D721Med (cell line): ENCODE measurements around the gene RBM15B.

Experiments
- DNase-seq: peaks from one replicate; pipeline ENCODE4 v3.0.0; 2011; ENCODE audit warnings: low spot score; ENCODE audit not compliant: insufficient read length
- FAIRE-seq: peaks from 2 replicates; lab custom pipeline; 2011; peaks lifted over from hg19 to GRCh38; lab: Jason Lieb, UNC
- TF ChIP-seq, protein P1 (sequence below): IDR thresholded peaks from 2 replicates; pipeline ENCODE4 v1.5.1; 2012; ENCODE audit warnings: mild to moderate bottlenecking, control low read depth; ENCODE audit not compliant: insufficient read depth; ENCODE audit errors: missing control alignments

RBM15B gene

DNA sequence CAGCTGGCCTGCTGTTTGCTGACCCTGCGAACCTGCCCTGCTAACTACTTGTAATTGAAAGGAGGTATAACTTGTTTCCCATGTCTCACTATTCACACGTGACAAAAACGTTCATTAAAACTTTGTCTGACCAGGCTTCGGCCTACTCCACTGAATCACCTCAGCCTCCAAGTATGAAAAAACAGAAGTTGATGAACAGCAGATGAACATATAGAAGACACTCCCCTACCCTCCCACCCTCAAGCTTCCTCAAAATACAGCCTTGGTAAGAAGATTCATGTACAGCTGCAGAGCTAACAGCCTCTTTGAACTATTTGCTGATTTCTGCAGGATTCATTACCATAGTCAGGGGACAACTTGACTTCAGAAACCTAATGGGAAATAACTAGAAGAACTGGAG, 10.7 kb downstream of the RBM15B start:
- TF ChIP-seq, protein P1, sequence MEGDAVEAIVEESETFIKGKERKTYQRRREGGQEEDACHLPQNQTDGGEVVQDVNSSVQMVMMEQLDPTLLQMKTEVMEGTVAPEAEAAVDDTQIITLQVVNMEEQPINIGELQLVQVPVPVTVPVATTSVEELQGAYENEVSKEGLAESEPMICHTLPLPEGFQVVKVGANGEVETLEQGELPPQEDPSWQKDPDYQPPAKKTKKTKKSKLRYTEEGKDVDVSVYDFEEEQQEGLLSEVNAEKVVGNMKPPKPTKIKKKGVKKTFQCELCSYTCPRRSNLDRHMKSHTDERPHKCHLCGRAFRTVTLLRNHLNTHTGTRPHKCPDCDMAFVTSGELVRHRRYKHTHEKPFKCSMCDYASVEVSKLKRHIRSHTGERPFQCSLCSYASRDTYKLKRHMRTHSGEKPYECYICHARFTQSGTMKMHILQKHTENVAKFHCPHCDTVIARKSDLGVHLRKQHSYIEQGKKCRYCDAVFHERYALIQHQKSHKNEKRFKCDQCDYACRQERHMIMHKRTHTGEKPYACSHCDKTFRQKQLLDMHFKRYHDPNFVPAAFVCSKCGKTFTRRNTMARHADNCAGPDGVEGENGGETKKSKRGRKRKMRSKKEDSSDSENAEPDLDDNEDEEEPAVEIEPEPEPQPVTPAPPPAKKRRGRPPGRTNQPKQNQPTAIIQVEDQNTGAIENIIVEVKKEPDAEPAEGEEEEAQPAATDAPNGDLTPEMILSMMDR = no peak
- DNase-seq (no peak), FAIRE-seq (no peak)

- no peak for FAIRE-seq
- TF ChIP-seq, protein P1 = no peak
These were observed 12.6 kb downstream of the RBM15B start for GRCh38 chr3:51403675-51404074.

DNA sequence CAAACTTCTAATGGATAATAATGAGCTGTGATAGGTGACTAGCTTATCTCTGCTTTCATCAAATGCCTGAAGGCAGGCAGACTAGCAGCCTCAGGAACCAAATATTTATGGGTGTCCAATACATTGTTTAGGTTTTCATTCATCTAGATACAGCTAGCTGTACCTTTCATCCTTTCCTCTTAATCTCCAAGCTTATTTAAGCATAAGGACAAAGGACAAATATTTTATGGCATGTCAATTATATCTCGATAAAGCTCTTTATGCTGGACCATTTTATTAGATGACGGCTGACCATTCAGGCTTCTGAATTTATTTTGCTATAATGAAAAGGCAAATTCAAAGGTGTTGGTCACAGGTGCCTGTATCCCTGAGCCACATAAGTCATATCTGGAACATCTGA, 16.9 kb downstream of the RBM15B start:
- TF ChIP-seq, protein P1 = no peak
- FAIRE-seq (no peak), DNase-seq (no peak)

More at GRCh38 chr3:51403675-51404074, 12.6 kb downstream of the RBM15B start:
- no peak for DNase-seq

GRCh38 chr3:51408813-51409212, 17.7 kb downstream of the RBM15B start:
- TF ChIP-seq, protein P1 = no peak
- FAIRE-seq = no peak
- DNase-seq = no peak

DNA sequence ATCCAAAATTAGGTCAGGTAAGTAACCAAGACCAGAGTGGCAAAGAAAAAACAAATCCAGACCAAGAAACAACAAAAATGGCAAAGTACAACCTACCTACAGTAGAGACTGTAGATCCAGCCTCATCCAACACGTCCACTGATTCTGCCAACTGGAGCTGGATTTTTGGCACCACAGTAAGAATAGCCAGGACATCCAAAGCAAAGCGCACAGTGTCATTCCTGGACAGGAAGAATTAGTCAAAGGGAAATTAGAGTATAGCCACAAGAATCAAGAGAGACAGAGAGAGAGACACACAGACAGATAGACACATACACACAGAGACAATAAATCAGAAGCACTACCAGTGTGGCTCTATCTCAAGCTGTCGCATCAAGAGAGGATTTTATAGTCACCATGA, 31.1 kb downstream of the RBM15B start:
- DNase-seq (no peak), FAIRE-seq (no peak)
- TF ChIP-seq, protein P1 = no peak

- TF ChIP-seq, protein P1 = no peak
- no peak for FAIRE-seq
- no peak for DNase-seq
These were observed 35.8 kb downstream of the RBM15B start for GRCh38 chr3:51426921-51427320.

DNA sequence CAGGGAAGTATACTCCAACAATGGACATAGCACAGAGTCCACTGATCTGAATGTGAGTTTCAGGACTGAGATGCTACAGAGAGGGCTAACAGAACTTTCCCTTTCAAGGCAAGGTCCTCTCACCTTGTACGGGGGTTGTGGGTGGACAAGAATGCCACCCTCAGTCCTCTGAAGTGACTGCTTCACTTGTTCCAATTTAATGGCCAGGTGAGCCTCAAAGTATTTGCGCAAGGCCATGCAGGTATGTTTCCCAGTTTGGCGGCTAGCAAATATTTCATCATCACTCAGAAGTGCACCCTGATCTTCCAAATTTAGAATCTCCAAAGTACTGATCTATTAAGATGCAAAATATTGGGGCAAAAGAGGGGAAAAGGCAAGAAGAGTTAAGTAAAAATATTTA, 38.1 kb downstream of the RBM15B start:
- TF ChIP-seq, protein P1 = no peak
- FAIRE-seq = no peak

More for the DNA sequence above, 38.1 kb downstream of the RBM15B start:
- DNase-seq = no peak
